NT2/D1 (cell line): ENCODE results near the gene SERPINF2.
"Not testable (repeated sequence)": the region's sequence is repeated elsewhere in the genome, so short reads cannot be mapped to it uniquely, and the experiment has no call there.

Source experiments
- DNase-seq: peaks from one replicate; pipeline ENCODE4 v3.0.0-alpha.2; 2011; ENCODE audit warnings: low read depth, low spot score
- H3K27me3 ChIP-seq: 2 replicates; pipeline ENCODE4 v1.6.0; 2011; ENCODE audit warnings: mild to moderate bottlenecking; ENCODE audit not compliant: insufficient read length, insufficient read depth
- H3K36me3 ChIP-seq: 2 replicates; pipeline ENCODE4 v1.6.1; 2011; ENCODE audit warnings: mild to moderate bottlenecking, low read length, mixed read lengths; ENCODE audit not compliant: insufficient read depth, insufficient read length
- H3K4me1 ChIP-seq: 2 replicates; pipeline ENCODE4 v1.5.1; 2011; ENCODE audit not compliant: insufficient read depth, insufficient read length
- H3K4me3 ChIP-seq: 2 replicates; pipeline ENCODE4 v1.5.1; 2011; ENCODE audit warnings: low read depth; ENCODE audit not compliant: insufficient read length
- H3K9ac ChIP-seq: 2 replicates; pipeline ENCODE4 v1.6.0; 2011; ENCODE audit warnings: low read depth; ENCODE audit not compliant: insufficient read length
- H3K9me3 ChIP-seq: 2 replicates; pipeline ENCODE4 v1.5.1; 2011; ENCODE audit warnings: mild to moderate bottlenecking, low read length; ENCODE audit not compliant: insufficient read depth
- SUZ12 ChIP-seq: IDR thresholded peaks from 2 replicates; pipeline ENCODE4 v1.6.1; 2011; ENCODE audit not compliant: insufficient read length, insufficient read depth; ENCODE audit errors: extremely low read depth
- YY1 ChIP-seq: IDR thresholded peaks from 2 replicates; pipeline ENCODE4 v1.6.1; 2011; ENCODE audit not compliant: insufficient read length, insufficient read depth
- ZNF274 ChIP-seq: IDR thresholded peaks from 2 replicates; pipeline ENCODE4 v1.6.1; 2011; ENCODE audit warnings: mild to moderate bottlenecking, low read depth, low read length

SERPINF2 gene

DNA sequence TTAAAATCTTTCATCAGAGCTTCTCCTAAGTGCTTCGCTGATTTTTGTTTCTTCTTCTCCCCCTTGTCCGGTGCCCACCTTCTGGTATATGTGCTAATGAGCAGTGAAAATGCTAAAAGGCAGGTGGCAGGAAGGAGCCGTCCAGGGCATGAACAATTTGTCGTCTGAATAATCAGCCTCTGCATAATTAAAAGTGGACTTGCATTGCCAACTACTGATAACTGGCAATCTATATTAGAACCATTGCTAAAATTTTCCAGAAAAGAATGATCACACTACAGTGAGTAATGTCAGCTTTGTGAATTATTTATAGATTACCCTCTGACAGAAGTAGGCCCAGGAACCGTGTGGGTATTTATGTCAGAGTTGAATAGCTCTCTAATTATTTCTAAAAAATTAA, 47.3 kb downstream of the SERPINF2 start:
- Histone ChIP-seq H3K4me1 (no peaks in the 10 kb centered on the region), H3K36me3 (peaks cover 30% of the 10 kb centered on the region), H3K4me3 (no peak overlapping the region), H3K9ac (no peak overlapping the region), H3K27me3 (no peaks in the 10 kb centered on the region), H3K9me3 (no peaks in the 10 kb centered on the region)
- no peak for DNase-seq
- TF ChIP-seq SUZ12 (no peak), YY1 (no peak), ZNF274 (no peak)

DNA sequence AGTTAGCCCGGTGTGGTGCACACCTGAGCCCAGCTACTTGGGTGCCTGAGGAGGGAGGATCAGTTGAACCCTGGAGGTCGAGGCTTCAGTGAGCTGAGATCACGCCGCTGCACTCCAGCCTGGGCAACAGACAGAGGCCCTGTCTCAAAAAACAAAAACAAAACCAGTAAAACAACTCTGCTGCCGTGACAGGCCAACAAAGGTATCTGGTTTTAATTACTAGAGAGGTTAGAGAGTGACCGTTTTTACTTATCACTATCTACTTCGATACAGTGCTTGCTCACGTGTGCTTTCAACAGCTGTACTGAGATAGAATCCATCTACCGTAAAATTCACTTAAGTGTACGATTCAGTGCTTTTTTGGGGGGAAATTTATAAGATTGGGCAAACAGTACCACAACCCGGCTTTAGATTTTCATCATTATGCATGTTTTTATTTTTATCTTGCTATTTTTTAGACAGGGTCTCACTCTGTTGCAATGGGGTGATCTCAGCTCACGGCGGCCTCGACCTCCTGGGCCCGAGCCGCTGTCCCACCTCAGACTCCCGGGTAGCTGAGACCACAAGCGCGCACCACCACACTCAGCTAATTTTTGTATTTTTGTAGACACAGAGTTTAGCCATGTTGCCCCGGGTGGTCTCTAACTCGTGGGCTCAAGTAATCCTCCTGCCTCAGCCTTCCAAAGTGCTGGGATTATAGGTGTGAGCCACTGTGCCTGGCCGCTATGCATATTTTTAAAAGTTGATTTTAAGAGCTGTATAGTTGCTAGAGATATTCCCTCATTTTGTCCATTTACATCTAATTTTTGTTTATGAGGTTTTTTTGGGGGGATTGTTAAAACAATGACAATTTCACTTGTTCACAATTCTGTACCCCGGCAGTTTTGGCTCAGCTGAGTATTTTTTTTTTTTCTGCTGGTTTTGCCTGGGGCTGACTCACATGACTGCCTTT, 50.1 kb downstream of the SERPINF2 start:
- no peak for DNase-seq
- TF ChIP-seq ZNF274: no peak
- no peak for TF ChIP-seq YY1
- no peak for TF ChIP-seq SUZ12
- Histone ChIP-seq H3K9me3 (no peaks in the 10 kb centered on the region), H3K4me1 (no peaks in the 10 kb centered on the region), H3K9ac (no peak overlapping the region), H3K4me3 (no peak overlapping the region), H3K27me3 (no peaks in the 10 kb centered on the region), H3K36me3 (peaks cover 25% of the 10 kb centered on the region)

DNA sequence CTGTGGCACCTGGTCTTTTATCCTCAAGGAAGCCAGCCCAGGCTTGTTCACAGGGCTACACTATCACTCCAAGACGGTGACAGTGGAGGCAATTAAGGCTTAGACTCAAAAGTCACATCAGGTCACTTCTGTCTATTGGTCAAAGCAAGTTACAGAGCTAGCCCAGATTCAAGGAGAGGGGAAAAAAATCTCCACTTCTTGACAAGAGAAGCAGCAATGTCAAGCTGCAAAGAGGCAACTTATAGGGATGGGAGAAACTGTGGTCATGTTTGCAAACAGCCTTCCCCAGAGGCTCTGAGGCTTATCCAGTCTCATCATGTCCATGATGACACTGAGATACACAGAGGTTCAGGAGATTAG, 50.8 kb downstream of the SERPINF2 start:
- Histone ChIP-seq H3K27me3 (no peaks in the 10 kb centered on the region), H3K4me3 (no peak overlapping the region), H3K9me3 (no peaks in the 10 kb centered on the region), H3K36me3 (peaks cover 24% of the 10 kb centered on the region), H3K9ac (no peak overlapping the region), H3K4me1 (no peaks in the 10 kb centered on the region)
- DNase-seq: no peak
- no peak for TF ChIP-seq YY1
- no peak for TF ChIP-seq SUZ12
- no peak for TF ChIP-seq ZNF274

DNA sequence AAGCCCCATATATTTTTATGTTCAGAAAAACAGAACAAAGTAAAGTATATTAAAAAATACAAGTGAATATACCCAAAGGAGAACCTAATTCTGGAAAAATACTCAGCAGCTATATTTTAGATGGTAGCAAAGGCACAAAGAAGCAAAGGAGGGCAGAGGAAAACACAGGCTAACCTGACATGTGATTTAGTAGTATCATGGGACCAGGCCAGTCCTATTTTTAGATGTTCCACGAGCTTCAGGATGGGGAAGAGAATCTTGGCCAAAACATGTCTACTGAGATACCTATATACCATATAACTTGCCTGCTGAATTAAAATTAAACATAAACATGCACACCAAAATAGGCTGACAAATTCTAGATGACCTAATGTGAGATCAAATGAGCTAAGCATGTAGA, 54.1 kb downstream of the SERPINF2 start:
- TF ChIP-seq YY1: no peak
- no peak for TF ChIP-seq ZNF274
- TF ChIP-seq SUZ12: no peak
- peaks cover 40% of the 10 kb centered on the region for H3K36me3 ChIP-seq
- no peak for DNase-seq
- H3K27me3 ChIP-seq: no peaks in the 10 kb centered on the region
- H3K9me3 ChIP-seq: no peaks in the 10 kb centered on the region
- H3K4me3 ChIP-seq: no peak overlapping the region
- H3K9ac ChIP-seq: no peak overlapping the region
- no peaks in the 10 kb centered on the region for H3K4me1 ChIP-seq

DNA sequence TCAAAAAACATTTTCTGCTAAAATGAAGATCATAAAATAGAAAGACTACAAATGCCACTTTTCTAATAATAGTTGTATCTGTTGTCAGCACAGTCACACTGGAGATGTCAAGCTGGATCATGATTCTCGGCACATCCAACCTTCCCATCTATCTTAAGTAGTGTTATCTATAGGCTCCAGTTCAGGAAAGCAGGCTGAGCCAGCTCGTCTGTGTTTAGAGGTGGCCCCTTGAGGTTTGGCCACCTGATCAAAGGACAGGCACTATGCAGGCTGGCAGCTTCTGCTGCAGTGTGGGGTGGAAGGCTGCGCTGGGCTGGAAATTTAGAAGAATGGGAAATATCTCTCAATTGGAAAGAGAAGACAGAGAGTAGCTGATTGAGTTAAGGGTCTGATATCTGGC, 54.7 kb downstream of the SERPINF2 start:
- Histone ChIP-seq H3K36me3 (peaks cover 44% of the 10 kb centered on the region), H3K4me1 (no peaks in the 10 kb centered on the region), H3K9me3 (no peaks in the 10 kb centered on the region), H3K4me3 (no peak overlapping the region), H3K27me3 (no peaks in the 10 kb centered on the region), H3K9ac (no peak overlapping the region)
- TF ChIP-seq ZNF274 (no peak), YY1 (no peak), SUZ12 (no peak)
- no peak for DNase-seq

DNA sequence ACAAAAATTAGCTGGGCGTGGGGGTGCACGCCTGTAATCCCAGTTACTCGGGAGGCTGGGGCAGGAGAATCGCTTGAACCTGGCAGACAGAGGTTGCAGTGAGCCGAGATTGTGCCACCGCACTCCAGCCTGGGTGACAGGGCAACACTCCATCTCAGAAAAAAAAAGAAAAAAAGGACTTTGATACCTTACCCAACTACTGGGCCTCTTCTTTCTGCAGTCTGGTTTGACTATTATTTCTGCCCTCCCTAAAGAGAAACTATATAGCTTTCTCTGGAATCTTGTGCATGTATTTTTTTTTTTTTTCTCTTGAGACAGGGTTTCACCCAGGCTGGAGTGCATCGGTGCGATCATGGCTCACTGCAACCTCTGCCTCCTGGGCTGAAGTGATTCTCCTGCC, 55.2 kb downstream of the SERPINF2 start:
- H3K27me3 ChIP-seq: not testable (repeated sequence)
- peaks cover 44% of the 10 kb centered on the region for H3K36me3 ChIP-seq

DNA sequence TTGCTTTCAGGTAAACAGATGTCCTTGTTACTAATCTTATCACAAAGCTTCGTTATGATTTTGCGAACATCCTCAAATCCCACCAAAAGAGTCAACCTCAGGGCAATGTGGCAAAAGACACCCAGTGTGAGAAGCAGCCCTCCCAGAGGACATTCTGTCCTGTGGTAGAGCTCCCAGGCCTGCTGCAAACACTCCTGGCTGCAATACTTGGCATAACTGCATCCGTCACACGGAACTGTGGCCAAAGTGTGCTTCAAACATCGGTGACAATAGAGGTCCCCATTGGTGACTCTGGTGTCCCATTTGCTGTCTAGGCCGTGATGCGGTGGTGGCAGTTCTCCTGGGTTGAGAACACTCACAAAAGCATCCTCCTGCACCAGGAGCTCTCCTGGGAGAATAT, 57.6 kb downstream of the SERPINF2 start:
- no peak for DNase-seq
- H3K9me3 ChIP-seq: no peaks in the 10 kb centered on the region
- H3K4me3 ChIP-seq: no peak overlapping the region
- H3K36me3 ChIP-seq: peaks cover 50% of the 10 kb centered on the region
- H3K9ac ChIP-seq: no peak overlapping the region
- TF ChIP-seq ZNF274 (no peak), SUZ12 (no peak), YY1 (no peak)
- H3K4me1 ChIP-seq: no peaks in the 10 kb centered on the region
- no peaks in the 10 kb centered on the region for H3K27me3 ChIP-seq

More for the DNA sequence above, 55.2 kb downstream of the SERPINF2 start:
- not testable (repeated sequence) for DNase-seq, H3K4me1 ChIP-seq, H3K4me3 ChIP-seq, H3K9me3 ChIP-seq, H3K9ac ChIP-seq
